HepG2 (cell line): Measurements from ENCODE around the gene ZNF575. TPM values are rescaled to one million over a fixed set of nuclear protein-coding genes. Genes with fewer than 3 reads are reported as not detected.

Experiments used
- ATRX ChIP-seq: sonication (generic); formaldehyde crosslinking; IDR thresholded peaks from 2 replicates; pipeline ENCODE4 v1.4.0; 2020; ENCODE audit warnings: missing genetic modification reagents, borderline replicate concordance
- FOXO1 ChIP-seq: sonication (generic); formaldehyde crosslinking; IDR thresholded peaks from 2 replicates; pipeline ENCODE4 v1.4.0; 2020; ENCODE audit warnings: missing genetic modification reagents
- HNRNPL ChIP-seq: fragments of 200-400 bp; formaldehyde crosslinking; IDR thresholded peaks from 2 replicates; pipeline ENCODE4 v1.6.1; 2017; ENCODE audit warnings: mild to moderate bottlenecking, low read depth, low read length
- IRF1 ChIP-seq: sonication (generic); formaldehyde crosslinking; IDR thresholded peaks from 2 replicates; pipeline ENCODE4 v1.4.0; 2020; ENCODE audit warnings: low read depth, mild to moderate bottlenecking, missing genetic modification reagents
- KDM5B ChIP-seq: sonication (generic); formaldehyde crosslinking; IDR thresholded peaks from 2 replicates; pipeline ENCODE4 v1.4.0; 2020; ENCODE audit warnings: missing genetic modification reagents, mild to moderate bottlenecking, borderline replicate concordance
- NFKBIZ ChIP-seq: IDR thresholded peaks from 2 replicates; pipeline ENCODE4 v1.6.1; 2018; ENCODE audit warnings: missing genetic modification reagents, missing compliant biosample characterization
- PPARG ChIP-seq: conservative IDR thresholded peaks from 2 replicates; pipeline ENCODE4 v1.6.1; 2016; ENCODE audit warnings: missing biosample characterization, missing genetic modification reagents
- RBM22 ChIP-seq: fragments of 200-400 bp; formaldehyde crosslinking; optimal IDR thresholded peaks from 2 replicates; pipeline ENCODE3; 2017; ENCODE audit warnings: mild to moderate bottlenecking, low read length, moderate library complexity
- SALL1 ChIP-seq: sonication (generic); formaldehyde crosslinking; IDR thresholded peaks from 2 replicates; pipeline ENCODE4 v1.8.0; 2022; ENCODE audit warnings: mild to moderate bottlenecking, missing genetic modification reagents
- STAG1 ChIP-seq: sonication (generic); formaldehyde crosslinking; IDR thresholded peaks from 2 replicates; pipeline ENCODE4 v1.4.0; 2020; ENCODE audit warnings: missing genetic modification reagents
- TGIF2 ChIP-seq: IDR thresholded peaks from 2 replicates; pipeline ENCODE4 v1.6.1; 2016; ENCODE audit warnings: control low read depth, missing compliant biosample characterization
- TMF1 ChIP-seq: sonication (generic); formaldehyde crosslinking; IDR thresholded peaks from 2 replicates; pipeline ENCODE4 v1.8.1; 2022; ENCODE audit warnings: low read depth, missing genetic modification reagents
- ZBTB38 ChIP-seq: sonication (generic); formaldehyde crosslinking; IDR thresholded peaks from 2 replicates; pipeline ENCODE4 v1.5.1; 2020; ENCODE audit warnings: mild to moderate bottlenecking, missing genetic modification reagents
- ZNF230 ChIP-seq: sonication (generic); formaldehyde crosslinking; IDR thresholded peaks from 2 replicates; pipeline ENCODE4 v1.4.0; 2020; ENCODE audit warnings: mild to moderate bottlenecking, missing genetic modification reagents
- polyA plus RNA-seq, 8 experiments: library from polyadenylated mRNA; depleted of rRNA in 3 of 8; stranded (reverse) in 7 of 8; unstranded in 1 of 8; fragments of >200 nt; fragmentation: Illumina TruSeq in 4 of 8; extraction: Trizol in 4 of 8; gene quantifications; 2 replicates each; pipeline versions ENCODE4 v1.2.1 to v1.2.3, GENCODE V29; 2011 to 2016; ENCODE audit warnings: low read depth in 4 of 8, missing spikeins in 1 of 8, mixed read lengths in 1 of 8; ENCODE audit not compliant: insufficient read depth in 1 of 8
- total RNA-seq, 5 experiments: library from RNA; depleted of rRNA; stranded (reverse); fragments of >200 nt; fragmentation: Illumina TruSeq; extraction: Trizol; gene quantifications; 2 replicates each; pipeline ENCODE4 v1.2.3, GENCODE V29; 2016; ENCODE audit warnings: low read depth in 1 of 5

Gene ZNF575
- total and polyA plus RNA-seq, 2 of the 13 experiments (the other 11 are each of a cell fraction or from before 2014, with no cell fraction given) = 0.17 to 0.27 TPM

- TF ChIP-seq STAG1 (peak; percentile 46), KDM5B (CRISPR knock-in tag) (no peak), ATRX (CRISPR knock-in tag) (no peak), PPARG (CRISPR knock-in tag) (no peak), RBM22 (peak; percentile 33), FOXO1 (no peak), IRF1 (CRISPR knock-in tag) (no peak), SALL1 (CRISPR knock-in tag) (no peak), TMF1 (CRISPR knock-in tag) (no peak), TGIF2 (CRISPR knock-in tag) (no peak), NFKBIZ (CRISPR knock-in tag) (no peak), ZNF230 (no peak), ZBTB38 (CRISPR knock-in tag) (0 out of 2 replicates have a peak, but pooled peaks have one; percentile 45), HNRNPL (0 out of 2 replicates have a peak, but pooled peaks have one; percentile 52)
Observed at GRCh38 chr19:43534816-43535761, 2.1 kb downstream of the ZNF575 start (continued).
